Activated T-helper 9 cell treated with anti-CD3 and anti-CD28 coated beads, Interleukin-2, amount 50 U/mL, for 16 hours (primary cell): ENCODE measurements around the gene OR6M1.

Experiments
- DNase-seq: peaks from one replicate; pipeline ENCODE4 v3.0.0-alpha.2; 2020; ENCODE audit warnings: low read depth

OR6M1 gene

DNA sequence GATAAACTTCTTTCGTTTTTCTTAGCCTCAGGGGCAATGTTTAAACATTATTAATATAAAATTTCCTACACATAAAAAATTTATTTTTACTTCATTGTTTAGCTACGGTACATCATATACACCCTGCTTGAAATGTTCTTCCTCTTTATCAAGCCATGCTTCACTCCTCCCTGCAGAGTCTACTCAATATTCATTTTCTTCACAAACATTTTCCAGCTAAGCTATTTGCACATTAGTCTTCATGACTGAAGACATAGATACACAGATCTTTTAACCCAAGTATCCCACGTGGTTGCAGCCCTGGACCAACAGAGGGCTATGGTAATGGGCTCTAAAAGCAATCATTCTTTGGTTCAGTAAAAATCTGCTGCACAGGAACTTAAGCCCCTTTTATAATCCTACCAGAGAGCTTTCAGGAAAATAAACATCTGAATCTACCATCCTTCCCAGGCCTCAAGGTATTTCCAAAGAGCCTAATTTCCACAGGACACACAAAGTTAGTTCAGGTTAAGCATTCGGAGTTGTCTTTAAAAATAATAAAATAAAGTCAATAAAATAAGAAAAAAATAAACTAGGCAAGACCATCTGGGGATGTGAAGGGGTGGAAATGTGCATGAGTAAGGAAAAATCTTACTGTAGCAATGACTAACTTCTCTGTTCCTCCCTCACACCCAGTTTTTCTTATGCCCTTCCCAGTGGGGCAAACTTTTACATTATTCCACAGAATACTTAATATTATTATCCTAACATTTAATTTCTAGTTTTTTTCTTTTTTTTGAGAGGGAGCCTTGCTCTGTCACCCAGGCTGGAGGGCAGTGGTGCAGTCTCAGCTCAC is 30.2 kb downstream of the OR6M1 start:
- DNase-seq = no peak

DNA sequence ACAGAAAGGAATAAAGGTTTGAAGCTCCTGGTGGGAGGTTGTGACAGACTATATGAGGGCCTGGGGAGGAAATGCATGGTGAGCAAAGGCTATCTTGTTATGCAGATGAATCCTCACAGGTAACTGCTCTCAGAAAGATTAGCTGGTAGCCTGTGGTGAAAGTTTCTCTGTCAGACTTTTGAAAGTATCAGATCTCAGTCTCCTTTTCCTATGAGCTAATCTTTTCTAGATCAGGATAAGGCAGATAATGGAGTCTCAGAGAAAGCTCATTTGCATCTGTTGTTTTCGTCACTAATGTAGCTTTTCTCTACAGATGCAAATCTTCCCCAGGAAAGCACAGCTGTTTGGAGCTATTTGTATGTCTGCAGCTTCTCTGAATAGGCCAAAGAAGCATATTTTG is 30.9 kb downstream of the OR6M1 start:
- no peak for DNase-seq

DNA sequence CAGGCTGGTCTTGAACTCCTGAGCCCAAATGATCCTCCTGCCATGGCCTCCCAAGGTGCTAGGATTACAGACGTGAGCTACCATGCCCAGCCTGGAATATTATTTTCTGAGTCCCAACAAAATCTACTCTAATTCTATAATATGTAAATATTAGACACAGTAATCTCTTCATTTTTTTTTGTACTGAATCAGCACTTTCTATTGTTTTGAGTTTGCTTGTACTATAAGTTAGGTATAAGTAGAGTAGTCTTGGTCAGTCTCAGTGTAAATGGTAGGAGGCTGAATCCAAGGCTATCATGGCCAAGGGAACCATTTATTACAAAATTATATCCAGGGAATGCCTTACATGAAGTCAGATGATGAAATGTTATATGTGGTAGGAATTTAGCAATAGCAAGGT is 32.2 kb downstream of the OR6M1 start:
- DNase-seq = no peak

GRCh38 chr11:123773026-123773425 is 33.1 kb downstream of the OR6M1 start:
- no peak for DNase-seq

DNA sequence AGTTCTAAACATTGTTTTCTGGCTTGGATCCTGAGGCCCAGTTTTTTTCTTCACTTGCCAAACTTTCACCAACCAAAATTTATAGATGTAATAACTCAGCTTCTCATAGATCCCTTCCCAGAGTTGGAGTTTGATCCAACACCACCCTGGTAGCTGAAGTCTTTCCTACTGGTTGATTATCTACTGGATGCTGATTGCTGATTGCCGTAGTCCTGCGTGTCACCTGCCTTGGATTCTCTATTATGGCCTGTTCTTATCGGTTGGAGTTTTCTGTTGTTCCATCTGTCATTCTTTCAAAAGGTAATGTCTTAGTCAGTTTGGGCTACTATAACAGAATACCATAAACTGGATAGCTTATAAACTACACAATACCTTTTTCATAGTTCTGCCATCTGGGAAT is 34.5 kb downstream of the OR6M1 start:
- no peak for DNase-seq

DNA sequence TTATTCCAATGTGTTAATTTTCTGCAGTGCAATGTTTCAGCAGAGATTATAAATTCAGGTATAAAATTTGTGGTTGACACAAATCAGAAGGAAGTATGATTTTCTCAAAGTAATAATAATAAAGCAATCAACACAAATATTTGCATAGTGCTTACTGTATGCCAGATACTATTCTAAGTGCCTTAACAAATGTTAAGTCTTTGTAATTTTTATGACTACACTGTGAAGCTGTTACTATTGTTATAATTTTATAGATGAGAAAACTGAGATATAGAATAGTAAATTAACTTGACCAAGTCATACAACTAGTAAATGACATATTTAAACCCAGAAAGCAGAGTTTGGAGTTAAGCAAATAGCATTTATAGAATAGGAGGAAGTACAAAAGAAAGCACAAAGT is 35.4 kb downstream of the OR6M1 start:
- DNase-seq = no peak

DNA sequence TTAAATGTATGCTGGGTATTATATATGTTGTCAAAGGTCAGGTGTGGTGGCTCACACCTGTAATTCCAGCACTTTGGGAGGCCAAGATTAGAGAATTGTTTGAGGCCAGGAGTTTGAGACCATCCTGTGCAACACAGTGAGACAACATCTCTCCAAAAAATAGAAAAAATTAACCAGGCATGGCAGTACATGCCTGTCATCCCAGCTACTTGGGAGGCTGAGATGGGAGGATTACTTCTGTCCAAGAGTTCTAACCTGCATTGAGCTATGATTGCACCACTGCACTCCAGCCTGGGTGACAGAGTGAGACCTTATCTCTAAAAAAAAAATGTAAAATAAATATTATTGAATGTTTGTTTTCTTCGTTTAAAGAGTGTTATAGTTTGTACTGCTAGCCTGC is 40.5 kb downstream of the OR6M1 start:
- DNase-seq = no peak

GRCh38 chr11:123762422-123762821 is 43.7 kb downstream of the OR6M1 start:
- DNase-seq = no peak

- no peak for DNase-seq
Measured at GRCh38 chr11:123760894-123761293, 45.3 kb downstream of the OR6M1 start.

- no peak for DNase-seq
Measured at GRCh38 chr11:123757976-123758375, 48.2 kb downstream of the OR6M1 start.

GRCh38 chr11:123755813-123756212 is 50.3 kb downstream of the OR6M1 start:
- no peak for DNase-seq
